Mesothelial cell of epicardium (in vitro differentiated cells): Measurements from ENCODE around the gene MANBA. TPM values are rescaled to one million over a fixed set of nuclear protein-coding genes. Genes with fewer than 3 reads are reported as not detected.
"Not testable (repeated sequence)": the region's sequence is repeated elsewhere in the genome, so short reads cannot be mapped to it uniquely, and the experiment has no call there.

Source experiments
- DNase-seq, 2 experiments: peaks; one replicate each; pipeline ENCODE4 v3.0.0; 2021; ENCODE audit warnings: low spot score in 2 of 2; ENCODE audit not compliant: unreplicated experiment in 2 of 2
- H3K27ac Mint-ChIP-seq: 2 replicates; pipeline ENCODE4 v1.8.0; 2021; ENCODE audit warnings: mixed read lengths
- H3K27me3 Mint-ChIP-seq: 2 replicates; pipeline ENCODE4 v1.8.0; 2021; ENCODE audit warnings: low read depth, mixed read lengths
- H3K36me3 Mint-ChIP-seq: 2 replicates; pipeline ENCODE4 v1.8.0; 2021; ENCODE audit warnings: mixed read lengths
- H3K4me1 Mint-ChIP-seq: 2 replicates; pipeline ENCODE4 v1.8.0; 2021; ENCODE audit warnings: mixed read lengths
- H3K4me3 Mint-ChIP-seq: 2 replicates; pipeline ENCODE4 v1.8.0; 2021; ENCODE audit warnings: mild to moderate bottlenecking, moderate library complexity, mixed read lengths
- H3K9me3 Mint-ChIP-seq: 2 replicates; pipeline ENCODE4 v1.8.0; 2021; ENCODE audit warnings: mixed read lengths
- total RNA-seq: library from RNA; stranded (reverse); gene quantifications from 3 replicates; pipeline ENCODE4 v1.2.1, GENCODE V29; 2021
- TF ChIP-seq, protein P1 (sequence below): fragments of 200-600 bp; sonication (generic); IDR thresholded peaks from one replicate; pipeline ENCODE4 v1.5.0; 2021; ENCODE audit warnings: antibody characterized with exemption; ENCODE audit not compliant: unreplicated experiment

MANBA gene
- total RNA-seq, 1 donor from 2014 or later, result 39.2 TPM

GRCh38 chr4:102758241-102759160 is 2.3 kb downstream of the MANBA start:
- Mint-ChIP-seq H3K27ac (peak overlapping the region; percentile 35), H3K27me3 (no peaks in the 10 kb centered on the region), H3K4me1 (peaks cover 36% of the 10 kb centered on the region), H3K4me3 (no peak overlapping the region), H3K36me3 (peaks cover 5% of the 10 kb centered on the region), H3K9me3 (no peaks in the 10 kb centered on the region)
- TF ChIP-seq, protein P1, sequence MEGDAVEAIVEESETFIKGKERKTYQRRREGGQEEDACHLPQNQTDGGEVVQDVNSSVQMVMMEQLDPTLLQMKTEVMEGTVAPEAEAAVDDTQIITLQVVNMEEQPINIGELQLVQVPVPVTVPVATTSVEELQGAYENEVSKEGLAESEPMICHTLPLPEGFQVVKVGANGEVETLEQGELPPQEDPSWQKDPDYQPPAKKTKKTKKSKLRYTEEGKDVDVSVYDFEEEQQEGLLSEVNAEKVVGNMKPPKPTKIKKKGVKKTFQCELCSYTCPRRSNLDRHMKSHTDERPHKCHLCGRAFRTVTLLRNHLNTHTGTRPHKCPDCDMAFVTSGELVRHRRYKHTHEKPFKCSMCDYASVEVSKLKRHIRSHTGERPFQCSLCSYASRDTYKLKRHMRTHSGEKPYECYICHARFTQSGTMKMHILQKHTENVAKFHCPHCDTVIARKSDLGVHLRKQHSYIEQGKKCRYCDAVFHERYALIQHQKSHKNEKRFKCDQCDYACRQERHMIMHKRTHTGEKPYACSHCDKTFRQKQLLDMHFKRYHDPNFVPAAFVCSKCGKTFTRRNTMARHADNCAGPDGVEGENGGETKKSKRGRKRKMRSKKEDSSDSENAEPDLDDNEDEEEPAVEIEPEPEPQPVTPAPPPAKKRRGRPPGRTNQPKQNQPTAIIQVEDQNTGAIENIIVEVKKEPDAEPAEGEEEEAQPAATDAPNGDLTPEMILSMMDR, result no peak
- no peak for DNase-seq

GRCh38 chr4:102757681-102758080 is 3.1 kb downstream of the MANBA start:
- Mint-ChIP-seq H3K4me1 (peaks cover 36% of the 10 kb centered on the region), H3K27me3 (no peaks in the 10 kb centered on the region), H3K4me3 (no peak overlapping the region), H3K36me3 (peaks cover 5% of the 10 kb centered on the region), H3K27ac (peak overlapping the region; percentile 35), H3K9me3 (no peaks in the 10 kb centered on the region)
- DNase-seq, result no peak
- TF ChIP-seq, protein P1, result no peak

GRCh38 chr4:102754044-102754443 is 6.7 kb downstream of the MANBA start:
- H3K36me3 Mint-ChIP-seq, result peaks cover 5% of the 10 kb centered on the region
- TF ChIP-seq, protein P1, result no peak
- H3K4me1 Mint-ChIP-seq, result peaks cover 14% of the 10 kb centered on the region
- H3K27ac Mint-ChIP-seq, result no peak overlapping the region
- DNase-seq, result no peak
- H3K4me3 Mint-ChIP-seq, result no peak overlapping the region
- no peaks in the 10 kb centered on the region for H3K27me3 Mint-ChIP-seq
- no peaks in the 10 kb centered on the region for H3K9me3 Mint-ChIP-seq

- Mint-ChIP-seq H3K27ac (no peak overlapping the region), H3K36me3 (peaks cover 10% of the 10 kb centered on the region), H3K4me3 (no peak overlapping the region), H3K4me1 (no peaks in the 10 kb centered on the region), H3K9me3 (no peaks in the 10 kb centered on the region), H3K27me3 (no peaks in the 10 kb centered on the region)
- DNase-seq, result no peak
- TF ChIP-seq, protein P1, result no peak
Observed at GRCh38 chr4:102751941-102752340, 8.8 kb downstream of the MANBA start.

DNA sequence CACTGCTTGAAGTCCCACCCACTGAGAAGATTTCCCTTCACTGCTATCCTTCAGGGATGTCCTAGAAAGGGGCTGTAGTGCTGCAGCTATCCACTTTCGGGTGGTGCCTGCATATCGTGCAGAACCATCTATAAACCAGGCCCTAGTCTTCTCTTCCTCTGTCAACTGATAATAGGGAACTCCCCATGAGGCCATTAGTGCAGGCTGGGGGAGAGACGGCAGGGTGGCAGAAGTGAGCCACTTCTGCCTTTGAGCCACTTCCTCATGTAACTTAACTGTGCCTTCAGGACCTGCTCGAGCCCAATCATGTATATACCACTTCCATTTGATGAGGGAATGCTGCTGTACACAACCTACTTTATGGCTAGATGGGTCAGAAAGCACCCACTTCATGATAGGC is 17.4 kb downstream of the MANBA start:
- H3K27ac Mint-ChIP-seq, H3K4me3 Mint-ChIP-seq, H3K4me1 Mint-ChIP-seq, H3K27me3 Mint-ChIP-seq, DNase-seq: not testable (repeated sequence)
- H3K9me3 Mint-ChIP-seq, result peaks cover 52% of the 10 kb centered on the region
- H3K36me3 Mint-ChIP-seq, result peaks cover 61% of the 10 kb centered on the region

DNA sequence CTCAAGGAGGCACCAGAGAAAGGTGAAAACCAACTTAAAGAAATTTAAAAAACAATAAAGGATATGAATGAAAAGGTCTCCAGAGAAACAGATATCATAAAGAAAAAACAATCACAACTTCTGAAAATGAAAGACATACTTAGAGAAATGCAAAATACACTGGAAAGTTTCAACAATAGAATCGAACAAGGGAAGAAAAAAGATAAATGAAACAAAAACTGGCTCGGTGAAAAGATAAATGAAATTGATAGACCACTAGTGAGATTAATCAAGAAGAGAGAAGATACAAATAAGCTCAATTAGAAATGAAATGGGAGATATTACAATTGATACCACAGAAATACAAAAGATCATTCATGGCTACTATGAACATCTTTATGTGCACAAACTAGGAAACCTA is 22.0 kb downstream of the MANBA start:
- not testable (repeated sequence) for H3K4me3 Mint-ChIP-seq, H3K27me3 Mint-ChIP-seq, DNase-seq, H3K27ac Mint-ChIP-seq
- Mint-ChIP-seq H3K9me3 (peaks cover 52% of the 10 kb centered on the region), H3K4me1 (peaks cover 14% of the 10 kb centered on the region), H3K36me3 (peaks cover 42% of the 10 kb centered on the region)
